CD4-positive, alpha-beta T cell treated with Interleukin-15 for 1 hour (primary cell): Measurements from ENCODE around the gene PCSK4.
"Not testable (repeated sequence)": the region's sequence is repeated elsewhere in the genome, so short reads cannot be mapped to it uniquely, and the experiment has no call there.

ENCODE experiments used
- DNase-seq: peaks from one replicate; pipeline ENCODE4 v3.0.0-alpha.2; 2020

Gene PCSK4

DNA sequence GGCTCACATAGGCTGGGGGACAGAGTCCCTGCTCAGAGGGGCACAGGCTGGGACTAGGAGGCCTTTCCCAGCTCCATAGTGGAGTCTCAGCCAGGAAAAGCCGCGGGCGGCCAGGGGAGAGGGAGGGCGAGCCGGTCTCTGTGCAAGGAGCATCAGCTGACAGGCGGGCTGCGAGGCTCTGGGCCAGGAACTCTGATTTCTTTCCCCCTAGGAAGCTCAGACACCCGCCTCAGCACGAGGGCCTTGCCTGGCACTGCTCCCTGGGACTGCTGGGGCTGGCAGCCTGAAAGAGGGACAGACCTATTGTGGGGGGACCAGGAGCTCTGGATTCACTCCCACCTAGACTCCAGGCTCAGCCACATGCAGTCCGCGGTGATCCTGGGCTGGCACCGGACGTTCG is 31.5 kb upstream of the PCSK4 start:
- no peak for DNase-seq

DNA sequence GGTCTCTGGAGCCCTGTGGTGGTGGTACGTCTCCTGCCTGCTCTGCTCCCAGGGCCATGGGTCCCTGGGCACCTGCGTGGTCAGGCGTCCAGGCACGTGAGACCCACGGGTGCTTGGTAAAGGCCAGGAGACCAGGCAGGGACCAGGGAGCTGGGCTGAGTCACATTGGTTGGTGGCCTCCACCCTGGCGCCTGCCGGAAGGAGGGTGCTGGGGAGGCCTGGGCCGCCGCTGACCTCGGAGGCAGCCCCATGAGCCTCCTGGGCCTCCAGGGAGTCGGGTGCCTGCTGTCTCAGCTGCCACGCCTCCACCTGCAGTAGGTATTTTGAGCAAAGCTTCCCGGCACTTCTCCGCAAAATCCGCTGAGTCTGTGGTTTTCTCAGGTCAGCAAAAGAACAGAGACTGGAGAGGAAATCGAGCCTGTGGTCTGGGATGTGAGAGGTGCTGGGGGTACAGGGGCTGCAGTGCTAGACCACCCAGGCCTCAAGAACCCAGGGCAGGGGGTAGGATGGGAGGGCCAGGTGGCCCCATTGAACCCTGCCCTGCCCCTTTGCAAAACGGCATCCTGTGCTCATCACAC is 30.1 kb upstream of the PCSK4 start:
- DNase-seq = no peak

DNA sequence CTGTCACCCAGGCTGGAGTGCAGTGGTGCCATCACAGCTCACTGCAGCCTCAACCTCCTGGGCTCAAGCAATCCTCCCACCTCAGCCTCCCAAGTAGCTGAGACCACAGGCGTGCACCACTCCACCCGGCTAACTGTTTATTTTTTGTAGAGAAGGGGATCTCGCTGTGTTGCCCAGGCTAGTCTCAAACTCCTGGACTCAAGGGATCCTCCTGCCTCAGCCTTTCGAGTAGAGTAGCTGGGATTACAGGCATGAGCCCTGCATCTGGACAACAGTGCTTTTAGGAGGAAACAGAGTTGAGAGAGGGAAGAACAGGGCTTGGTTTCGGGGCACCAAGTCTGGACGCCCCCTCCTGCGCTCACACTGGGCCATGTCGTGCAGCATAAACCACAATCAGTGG is 29.7 kb upstream of the PCSK4 start:
- DNase-seq = not testable (repeated sequence)

DNA sequence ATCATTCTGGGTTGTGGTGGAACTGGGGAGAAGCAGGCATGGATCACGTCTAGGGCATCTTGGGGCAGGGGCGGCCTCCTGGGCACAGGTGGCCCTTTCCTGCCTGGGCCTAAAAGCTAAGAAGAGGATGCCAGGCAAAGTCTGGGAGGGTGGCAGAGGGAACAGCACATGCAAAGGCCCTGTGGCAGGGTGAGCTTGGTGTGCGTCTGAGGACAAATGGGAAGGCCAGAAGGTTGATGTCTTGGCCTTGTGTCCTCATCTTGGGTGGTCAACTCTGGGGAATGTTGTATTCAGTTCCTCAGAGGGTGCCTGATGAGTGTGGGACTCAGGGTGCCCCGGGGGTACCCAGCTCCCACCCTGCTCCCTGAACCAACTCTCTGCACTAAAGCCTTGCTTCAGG is 28.3 kb upstream of the PCSK4 start:
- no peak for DNase-seq

DNA sequence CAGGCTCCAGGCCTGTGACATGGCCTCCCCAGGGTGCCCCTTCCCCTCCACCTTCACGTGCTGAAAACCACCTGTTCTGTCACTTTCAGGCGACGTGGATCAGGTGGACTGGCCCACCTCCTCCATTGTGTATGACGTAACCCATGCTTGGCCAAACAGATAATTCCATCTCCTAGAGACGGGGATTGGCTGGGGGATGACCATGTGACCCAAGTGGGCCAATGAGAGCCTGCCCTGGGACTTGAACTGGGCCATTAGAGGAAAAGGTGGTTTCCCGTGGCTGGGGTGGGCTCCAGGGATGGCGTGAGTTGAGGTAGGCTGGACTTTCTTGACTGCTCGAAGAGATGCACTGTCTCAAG is 26.2 kb upstream of the PCSK4 start:
- DNase-seq = no peak

DNA sequence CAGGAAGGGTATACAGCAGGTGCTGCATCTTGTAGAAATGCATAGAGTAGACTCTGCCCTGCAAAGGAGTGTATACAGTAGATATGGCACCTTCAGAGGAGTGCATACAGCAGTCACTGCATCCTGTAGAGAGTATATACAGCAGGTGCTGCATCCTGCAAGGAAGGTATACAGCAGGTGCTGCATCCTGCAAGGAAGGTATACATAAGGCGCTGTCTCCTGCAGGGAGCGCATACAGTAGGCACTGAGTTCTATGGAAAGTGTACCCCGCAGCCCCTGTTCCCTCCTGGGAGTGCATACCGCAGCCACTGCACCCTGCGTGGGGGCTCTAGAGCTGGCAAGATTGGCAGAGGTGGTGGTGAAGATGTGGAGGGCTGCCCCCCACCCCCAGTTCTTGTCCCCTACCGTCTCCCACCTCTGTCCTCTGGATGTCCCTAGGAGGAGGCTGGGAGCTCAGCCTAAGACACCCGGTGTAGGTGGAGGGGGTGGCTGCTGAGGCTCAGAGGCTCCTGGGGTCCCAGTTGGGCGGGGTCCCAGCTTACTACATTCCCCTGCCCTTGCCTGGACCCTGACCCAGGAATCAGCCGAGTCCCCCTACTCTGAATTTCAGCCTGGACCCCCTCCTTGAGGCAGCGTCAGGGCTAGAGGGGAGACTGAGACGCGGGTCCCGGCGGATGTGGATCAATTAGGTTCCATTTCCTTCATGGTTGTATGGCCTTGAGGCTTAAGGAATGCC is 25.0 kb upstream of the PCSK4 start:
- no peak for DNase-seq

DNA sequence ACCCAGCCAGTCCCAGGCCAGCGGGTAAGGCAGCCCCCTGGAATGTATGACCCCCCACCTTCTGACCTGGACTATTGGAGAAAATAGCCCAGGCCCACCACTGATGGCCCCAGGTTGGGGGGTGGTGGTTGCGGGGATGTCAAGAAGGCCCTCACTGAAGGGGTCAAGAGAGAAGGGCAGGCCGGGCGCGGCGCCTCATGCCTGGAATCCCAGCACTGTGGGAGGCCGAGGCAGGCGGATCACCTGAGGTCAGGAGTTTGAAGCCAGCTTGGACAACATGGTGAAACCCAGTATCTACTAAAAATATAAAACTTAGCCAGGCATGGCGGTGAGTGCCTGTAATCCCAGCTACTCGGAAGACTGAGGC is 24.1 kb upstream of the PCSK4 start:
- DNase-seq = no peak

DNA sequence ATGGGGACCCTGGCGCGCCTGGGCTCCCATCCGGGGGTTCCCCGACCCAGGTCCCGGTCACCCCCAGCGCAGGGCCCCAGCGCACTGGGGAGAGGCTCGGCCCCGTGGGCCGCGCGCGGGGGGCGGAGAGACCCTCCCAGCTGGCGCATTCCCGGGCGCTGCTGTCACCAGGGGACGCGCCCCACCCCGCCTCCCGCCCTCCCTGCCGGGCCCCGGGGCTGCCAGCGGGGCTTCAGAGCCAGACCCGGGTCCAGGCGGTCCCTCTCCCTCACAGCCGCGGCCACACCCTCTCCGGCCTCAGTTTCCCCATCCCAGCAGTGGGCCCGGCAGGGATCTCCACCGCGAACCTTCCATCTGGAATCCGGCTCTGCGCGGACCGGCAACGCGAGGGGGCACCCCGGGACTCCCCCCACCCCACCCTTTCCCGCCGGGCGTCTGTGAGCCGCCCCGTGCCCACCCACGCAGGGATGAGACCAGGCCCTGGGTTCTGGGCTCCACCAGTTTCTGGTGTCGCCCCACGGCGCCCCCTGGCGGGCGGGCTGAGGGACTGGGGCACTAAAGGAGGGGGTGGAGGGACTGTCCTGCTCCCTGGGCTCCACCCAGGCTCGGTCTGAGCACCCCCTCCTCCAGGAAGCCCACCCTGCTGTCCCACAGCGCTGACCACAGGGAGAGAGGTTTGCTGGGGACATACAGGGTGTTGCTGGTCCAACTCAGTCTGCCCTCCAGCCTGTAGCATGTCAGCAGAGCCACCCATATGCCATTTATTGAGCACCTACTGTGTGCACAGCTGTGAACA is 23.5 kb upstream of the PCSK4 start:
- DNase-seq = peak; percentile 60

DNA sequence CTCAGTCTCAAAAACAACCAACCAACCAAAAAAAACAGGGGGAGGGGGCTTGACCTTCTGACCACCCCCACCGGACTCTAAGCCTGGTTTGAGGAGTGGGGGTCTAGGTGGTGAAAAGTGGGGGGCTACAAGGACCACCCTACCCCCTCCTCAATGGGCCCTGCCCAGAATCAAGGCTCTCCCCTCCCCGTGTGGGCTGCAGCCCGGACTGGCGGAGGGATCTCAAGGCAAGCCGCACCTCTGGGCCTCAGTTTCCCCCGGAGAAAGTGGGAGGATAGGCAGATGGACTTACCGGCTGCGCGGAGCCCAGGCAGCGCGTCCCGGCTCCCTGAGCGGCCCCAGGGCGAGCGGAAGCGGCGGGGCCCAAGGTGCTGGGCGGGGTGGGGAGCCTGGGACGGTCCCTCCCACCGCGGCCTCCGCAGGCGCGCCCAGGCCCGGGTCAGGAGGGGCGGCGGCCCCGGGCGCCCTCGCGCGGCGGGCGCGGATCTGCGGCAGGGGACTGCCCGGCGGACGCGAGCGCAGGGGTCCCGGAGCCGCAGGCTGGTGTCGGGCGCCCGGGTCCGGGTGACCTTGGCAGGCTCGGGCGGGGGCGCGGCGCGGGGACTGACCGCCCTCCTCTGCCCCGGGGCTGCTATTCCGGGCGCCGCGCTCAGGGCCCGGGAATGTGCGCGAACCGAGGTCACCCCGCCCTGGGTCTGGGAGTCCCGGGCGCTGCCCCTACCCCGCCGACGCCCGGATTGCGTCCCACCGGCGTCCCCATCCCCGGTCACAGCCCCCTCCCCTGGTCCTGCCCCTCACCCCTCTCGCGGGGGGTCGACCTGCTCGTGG is 22.7 kb upstream of the PCSK4 start, which contains the start of gene ADAMTSL5:
ADAMTSL5 (minus strand) TSS at position 349 of the 828 bp plus-strand sequence. CDS start 2,076 bp downstream, outside the sequence.
- DNase-seq = peak; percentile 53

DNA sequence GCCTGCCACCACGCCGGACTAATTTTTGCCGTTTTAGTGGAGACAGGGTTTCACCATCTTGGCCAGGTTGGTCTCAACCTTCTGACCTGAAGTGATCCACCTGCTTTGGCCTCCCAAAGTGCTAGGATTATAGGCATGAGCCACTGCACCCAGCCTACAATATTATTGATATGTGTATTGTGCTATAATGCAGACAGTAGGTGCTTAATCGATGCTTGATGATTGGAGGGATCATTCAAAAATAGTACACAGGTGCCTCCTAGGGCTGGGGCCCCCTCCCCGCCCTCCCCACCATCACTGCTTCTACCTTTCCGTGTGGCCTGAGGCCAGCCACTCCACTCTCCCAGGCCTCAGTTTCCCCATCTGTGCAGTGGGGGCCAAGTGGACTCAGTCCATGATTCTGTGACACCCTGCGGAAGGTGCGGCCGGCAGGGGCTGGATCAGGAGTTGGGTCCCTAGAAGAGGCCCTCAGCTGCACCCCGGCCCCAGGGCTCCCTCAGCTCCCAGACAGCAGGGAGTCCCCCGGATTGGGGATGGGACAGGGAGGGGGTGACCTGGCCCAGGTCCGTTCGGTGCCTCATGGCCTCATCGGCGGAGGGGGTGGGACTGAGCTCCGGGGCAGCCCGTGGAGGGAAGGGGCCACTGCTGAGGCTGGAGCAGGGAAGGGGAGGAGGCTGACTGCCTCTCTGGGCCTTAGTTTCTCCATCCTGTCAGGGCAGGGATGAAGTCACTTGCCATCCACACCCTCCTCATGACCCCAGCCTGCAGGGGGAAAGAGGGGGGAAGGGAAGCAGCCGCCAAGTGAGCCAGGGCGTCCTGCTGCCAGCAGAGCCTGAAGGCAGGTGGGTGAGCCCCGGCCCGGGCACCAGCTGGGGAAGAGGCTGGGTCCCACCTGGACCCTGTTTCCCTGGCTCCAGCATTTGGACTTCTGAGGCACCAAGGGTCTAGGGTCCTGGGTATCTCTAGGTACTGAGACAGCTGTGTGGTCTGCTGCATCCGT is 21.5 kb upstream of the PCSK4 start:
- no peak for DNase-seq

DNA sequence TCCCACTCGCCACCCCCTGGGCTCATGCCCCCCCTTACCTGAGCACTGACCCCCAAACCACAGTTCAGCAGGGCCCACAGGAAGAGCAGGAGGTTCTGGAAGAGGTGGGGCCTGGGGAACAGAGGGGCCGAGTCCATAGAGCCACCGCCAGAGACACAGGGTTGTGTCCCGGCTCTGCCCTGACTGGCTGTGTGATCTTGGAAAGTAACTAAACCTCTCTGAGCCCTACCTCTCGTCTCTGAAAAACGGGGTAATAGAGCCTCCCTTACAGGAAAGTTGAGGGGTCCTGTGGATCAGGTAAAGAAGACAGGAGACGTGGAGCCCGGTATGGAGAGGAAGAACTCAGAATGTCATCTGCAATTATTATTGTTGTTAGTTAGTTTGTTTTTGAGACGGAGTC is 20.7 kb upstream of the PCSK4 start:
- DNase-seq = no peak

DNA sequence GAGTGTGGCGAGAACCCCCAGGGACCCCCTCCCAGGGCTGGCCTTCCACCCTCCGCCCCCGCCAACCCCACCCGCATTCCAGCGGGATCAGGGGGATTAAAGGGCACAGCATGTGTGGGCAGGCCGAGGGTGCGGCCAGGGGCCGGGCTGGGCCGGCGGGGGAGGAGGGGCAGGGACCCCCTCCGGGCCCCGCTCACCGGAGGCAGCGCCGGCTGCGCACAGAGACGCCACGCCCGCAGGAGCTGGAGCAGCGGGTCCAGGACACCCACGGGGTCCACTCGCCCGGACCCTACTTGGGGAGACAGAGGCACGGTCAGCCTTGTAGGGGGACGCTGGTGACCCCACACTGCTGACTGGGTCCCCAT is 20.3 kb upstream of the PCSK4 start:
- DNase-seq = no peak

DNA sequence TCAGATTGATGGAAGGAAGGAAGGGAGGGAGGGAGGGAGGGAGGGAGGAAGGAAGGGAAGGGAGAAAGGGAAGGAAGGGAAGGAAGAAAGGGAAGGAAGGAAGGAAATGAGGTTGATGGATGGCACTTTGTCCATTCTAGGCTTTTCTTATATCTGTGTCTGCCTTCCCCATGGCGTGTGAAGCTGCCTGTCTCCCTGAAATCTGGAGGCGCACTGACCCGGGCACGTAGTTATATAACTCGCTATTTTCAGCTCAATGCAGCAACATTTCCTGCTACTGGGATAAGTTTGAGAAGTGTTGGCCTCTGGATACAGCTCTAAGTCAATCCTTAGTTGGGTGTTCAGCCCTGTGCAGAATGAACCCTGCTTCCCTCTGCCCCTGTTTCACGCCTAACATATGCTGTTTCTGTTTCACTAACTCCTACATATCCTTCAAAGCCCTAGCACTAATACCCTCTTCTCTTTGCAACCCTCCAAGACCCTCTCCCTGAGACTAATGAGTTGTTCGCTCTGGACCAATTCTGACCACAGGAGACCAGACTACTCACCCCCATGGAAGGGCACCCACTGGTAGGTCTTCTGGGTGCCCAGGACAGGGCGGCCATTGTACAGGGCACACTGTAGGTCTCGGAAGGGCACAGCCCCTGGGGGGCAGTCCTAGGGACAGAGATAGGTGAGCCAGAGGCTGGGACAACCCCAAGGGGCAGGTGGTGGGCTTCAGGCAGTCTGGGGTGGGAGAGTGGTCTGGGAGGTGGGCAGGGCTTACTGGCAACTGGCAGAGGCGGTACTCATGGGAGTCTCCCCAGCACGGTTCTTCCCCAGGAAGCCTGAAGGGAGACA is 19.7 kb upstream of the PCSK4 start:
- DNase-seq = no peak

DNA sequence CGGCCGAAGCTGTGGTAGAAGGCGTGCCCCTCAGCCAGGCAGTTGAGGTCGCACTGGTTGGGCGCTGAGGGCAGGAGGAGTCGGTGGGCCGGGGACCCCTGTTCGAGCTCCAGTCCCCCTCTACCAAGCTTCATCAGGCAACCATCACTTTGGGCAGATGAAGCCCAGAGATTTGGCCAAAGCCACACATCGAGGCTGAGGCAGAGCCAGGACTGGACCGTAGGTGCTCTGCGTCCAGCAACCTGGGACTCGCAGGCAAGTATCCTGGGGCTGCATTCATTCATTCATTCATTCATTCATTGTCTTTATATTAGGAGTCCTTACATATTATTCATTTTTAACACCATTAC is 18.3 kb upstream of the PCSK4 start:
- DNase-seq = no peak

DNA sequence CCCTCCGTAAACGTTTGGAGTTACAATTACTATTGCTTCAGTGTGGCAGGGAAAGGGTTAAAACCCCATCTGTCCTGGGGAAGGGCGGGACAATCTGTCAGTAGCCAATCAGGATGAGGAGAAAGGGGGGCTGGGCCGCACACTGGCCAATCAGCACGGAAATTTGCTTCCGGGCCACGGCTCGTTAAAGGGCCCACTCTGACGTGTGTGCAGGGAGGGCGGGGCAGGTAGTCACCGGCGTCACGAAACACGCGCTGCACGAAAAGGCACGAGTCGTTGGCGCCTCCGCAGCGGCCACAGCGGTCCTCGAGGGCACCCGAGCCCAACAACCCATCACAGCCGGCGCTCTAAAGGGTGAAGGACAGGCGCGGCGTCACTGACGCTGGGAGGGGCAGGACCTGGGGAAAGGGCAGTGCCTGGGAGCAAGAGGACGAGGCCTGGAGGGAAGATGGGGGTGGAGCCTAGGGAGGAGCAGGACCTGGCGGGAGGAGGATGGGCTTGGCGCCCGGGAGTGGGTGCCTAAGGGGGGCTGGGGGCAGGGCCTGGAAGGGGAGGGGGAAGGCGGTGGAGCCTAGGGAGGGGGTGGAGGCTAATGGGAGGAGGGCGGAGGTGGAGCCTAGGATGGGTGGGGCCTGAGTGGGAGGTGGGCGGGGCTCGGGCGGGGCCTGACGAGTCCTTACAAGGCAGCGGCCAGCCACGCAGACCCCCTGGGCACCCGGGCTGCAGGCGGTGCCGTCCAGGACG is 17.8 kb upstream of the PCSK4 start:
- DNase-seq = peak; percentile 92

DNA sequence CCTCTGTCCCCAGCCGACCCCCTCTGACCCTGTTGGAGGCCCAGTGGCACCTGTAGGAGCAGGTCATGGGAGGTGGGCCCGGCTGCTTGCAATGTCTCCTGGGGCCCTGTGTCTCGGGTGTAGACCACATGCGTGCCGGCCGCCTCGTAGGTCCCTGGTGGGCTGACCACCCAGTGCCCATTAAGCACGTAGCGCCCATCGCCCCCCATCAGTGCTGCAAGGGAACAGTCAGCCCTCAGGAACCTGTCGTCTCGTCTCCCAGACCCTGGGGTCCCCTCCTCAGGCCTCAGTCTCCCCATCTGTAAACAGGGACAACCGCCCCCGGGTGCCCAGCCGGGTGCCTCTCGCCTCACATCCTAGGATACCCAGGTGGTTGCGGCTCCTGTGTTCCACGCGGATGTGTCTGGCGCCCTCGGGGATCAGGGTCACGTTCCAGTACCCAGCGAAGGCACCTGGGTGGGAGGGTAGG is 17.1 kb upstream of the PCSK4 start:
- DNase-seq = no peak

DNA sequence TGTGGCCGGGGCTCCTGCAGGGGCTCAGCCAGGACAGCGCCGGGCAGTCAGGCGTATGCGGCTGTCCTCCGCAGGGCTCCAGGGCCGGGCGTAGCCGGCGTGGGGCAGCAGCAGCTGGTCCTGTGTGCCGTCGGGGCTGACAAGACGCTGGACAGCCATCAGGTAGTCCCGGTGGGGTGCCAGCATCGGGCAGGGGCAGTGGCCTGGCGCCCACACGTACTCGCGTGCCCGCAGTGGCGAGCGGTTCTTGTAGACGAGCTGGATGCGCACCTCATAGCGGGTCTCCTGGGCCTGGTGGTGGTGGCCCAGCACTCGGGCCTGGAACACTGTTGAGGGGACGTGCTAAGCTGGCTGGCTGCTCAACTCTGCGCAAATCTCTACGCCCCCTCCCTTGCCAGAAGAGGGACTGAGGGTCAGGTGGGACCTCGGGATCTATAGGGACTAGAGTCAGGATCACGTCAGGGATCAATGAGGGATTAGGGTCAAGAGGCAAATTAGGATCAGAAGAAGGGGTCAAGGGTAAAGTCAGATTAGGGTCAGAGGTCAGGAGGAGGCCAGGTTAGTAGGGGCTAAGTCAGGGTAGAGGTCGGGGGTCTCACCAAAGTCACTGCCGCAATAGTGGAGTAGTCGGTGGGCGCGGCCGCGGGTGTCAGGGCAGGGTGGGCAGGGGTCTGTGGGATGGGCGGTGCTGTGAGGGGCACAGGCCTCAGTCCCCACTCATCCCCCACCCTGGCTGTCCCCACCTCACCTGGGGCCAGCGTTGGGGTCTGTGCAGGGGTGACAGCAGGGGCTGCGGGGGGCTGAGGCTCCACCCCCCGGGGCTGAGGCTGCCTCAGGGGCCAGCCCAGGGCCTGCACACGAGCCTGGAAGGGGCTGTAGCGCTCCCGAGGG is 16.1 kb upstream of the PCSK4 start:
- no peak for DNase-seq

DNA sequence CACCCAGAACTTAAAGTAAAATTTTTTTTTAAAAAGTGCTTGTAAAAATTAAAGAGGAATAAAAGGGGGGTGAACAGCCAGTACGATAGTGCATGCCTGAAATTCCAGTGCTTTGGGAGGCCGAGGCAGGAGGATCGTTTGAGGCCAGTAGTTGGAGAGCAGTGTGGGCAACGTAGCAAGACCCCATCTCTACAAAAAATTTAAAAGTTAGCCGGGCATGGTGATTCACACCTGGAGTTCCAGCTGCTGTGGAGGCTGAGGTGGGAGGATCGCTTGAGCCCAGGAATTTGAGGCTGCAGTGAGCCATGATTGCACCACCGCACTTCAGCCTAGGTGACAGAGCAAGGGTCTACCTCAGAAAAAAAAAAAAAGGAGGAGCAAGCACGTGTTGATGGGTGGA is 14.9 kb upstream of the PCSK4 start:
- DNase-seq = no peak
